NCI-H82 treated with DMSO at 0.1 percent for 48 hours (cell line): Measurements from ENCODE around the gene CFAP74.
"Not testable (repeated sequence)": the region's sequence is repeated elsewhere in the genome, so short reads cannot be mapped to it uniquely, and the experiment has no call there.

ENCODE experiments used
- DNase-seq: peaks from one replicate; lab custom pipeline; 2025; ENCODE audit not compliant: unreplicated experiment; lab: John Stamatoyannopoulos, UW

The CFAP74 gene

GRCh38 chr1:1987142-1987510, 16.5 kb downstream of the CFAP74 start:
- no peak for DNase-seq

DNA sequence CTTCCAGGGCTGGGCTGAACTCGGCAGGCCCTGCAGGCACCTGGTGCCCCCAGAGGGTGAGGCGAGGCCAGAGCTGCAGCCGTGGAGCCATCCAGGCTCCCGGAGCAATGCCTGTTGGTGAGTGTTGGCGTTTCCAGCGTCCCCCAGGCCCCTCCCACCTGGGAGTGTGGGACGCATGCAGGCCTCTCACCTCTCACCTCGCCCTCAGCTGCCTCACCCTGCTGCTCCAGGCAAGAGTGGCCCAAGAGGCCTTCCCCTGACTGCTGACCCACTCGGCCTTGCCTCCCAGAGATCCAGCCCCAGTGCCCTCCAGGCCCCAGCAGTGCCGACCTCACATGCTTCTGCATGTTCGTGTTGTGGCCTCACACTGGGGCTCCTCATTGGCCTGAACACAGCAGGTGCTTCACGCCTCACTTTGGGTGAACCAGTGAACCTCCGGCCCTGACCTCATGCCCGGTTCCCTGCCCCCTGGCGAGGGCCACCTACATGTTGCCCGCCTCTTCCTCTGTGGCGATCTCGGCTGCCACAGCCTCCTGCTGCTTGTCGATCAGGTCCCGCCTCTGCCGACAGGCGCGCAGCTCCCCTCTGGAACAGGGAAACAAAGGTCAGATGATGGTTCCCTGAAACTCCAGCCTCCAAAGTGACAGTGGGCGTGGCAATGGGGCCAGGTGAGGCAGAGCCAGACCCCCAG, 17.0 kb downstream of the CFAP74 start:
- no peak for DNase-seq

- DNase-seq, result no peak
Measured at GRCh38 chr1:1985375-1986050, 18.1 kb downstream of the CFAP74 start.

GRCh38 chr1:1984560-1985070, 19.0 kb downstream of the CFAP74 start:
- DNase-seq, result no peak

GRCh38 chr1:1982379-1983232, 21.0 kb downstream of the CFAP74 start:
- no peak for DNase-seq

- not testable (repeated sequence) for DNase-seq
Measured at GRCh38 chr1:1981631-1982327, 21.8 kb downstream of the CFAP74 start.

GRCh38 chr1:1981142-1981500, 22.5 kb downstream of the CFAP74 start:
- no peak for DNase-seq

GRCh38 chr1:1980467-1981141, 23.0 kb downstream of the CFAP74 start:
- no peak for DNase-seq

DNA sequence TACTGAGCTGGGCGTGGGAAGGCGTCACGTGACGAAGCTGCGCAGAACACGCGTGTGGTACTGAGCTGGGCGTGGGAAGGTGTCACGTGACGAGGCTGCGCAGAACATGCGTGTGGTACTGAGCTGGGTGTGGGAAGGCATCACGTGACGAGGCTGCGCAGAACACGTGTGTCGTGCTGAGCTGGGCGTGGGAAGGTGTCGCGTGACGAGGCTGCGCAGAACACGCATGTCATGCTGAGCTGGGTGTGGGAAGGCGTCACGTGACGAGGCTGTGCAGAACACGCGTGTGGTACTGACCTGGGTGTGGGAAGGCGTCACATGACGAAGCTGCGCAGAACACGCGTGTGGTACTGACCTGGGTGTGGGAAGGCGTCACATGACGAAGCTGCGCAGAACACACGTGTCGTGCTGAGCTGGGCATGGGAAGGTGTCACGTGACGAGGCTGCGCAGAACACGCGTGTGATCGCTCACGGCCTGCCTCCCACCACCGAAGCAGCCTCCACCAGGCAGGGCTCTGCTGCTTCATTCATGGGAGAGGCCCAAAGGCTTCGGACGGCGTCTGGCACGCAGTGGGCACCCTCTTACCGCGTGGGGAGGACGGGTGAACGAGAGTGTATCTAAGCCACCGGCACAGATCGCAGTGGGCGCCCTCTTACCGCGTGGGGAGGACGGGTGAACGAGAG, 24.0 kb downstream of the CFAP74 start:
- no peak for DNase-seq

GRCh38 chr1:1978690-1979481, 24.7 kb downstream of the CFAP74 start:
- not testable (repeated sequence) for DNase-seq

GRCh38 chr1:1978108-1978507, 25.5 kb downstream of the CFAP74 start:
- DNase-seq, result no peak

- no peak for DNase-seq
Measured at GRCh38 chr1:1976031-1976430, 27.6 kb downstream of the CFAP74 start.

DNA sequence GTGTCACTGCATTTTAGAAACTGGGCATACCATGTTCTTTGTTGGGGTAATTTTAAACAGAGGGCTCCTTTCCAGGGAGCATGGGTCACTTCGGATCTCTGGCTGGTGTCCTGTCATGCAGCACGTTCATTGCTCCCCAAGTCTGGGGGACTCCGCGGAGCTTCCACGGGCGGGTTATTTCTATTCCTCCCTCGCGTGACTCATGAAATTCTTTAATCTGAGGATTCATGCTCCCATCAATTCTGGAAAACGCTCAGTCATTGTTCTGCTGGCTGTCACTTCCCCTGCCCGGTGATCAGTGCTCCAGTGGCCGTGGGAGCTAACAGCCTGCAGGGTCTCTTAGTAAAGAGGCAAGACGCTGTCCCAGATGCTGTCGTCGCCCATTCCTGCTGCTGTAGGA, 28.1 kb downstream of the CFAP74 start:
- DNase-seq, result no peak

DNA sequence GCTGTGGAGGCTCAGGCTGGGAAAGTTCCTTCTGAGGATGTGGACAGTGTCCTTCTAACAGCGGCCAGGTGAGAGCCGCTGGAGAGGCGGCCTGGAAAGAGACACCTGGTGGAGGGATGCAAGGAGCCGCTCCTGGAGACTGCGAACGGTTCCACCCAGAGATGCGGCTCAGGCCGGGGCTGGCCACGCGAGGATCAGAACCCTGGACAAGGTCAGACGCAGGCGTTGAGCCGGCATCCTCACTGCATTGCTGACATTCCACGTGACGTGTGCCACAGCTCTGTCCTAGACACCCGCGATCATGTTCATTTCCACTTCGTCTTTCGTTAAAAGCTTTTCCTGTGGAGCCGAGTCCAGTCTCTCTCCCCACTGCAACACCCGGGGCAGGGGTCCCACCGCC, 28.8 kb downstream of the CFAP74 start:
- DNase-seq, result no peak

DNA sequence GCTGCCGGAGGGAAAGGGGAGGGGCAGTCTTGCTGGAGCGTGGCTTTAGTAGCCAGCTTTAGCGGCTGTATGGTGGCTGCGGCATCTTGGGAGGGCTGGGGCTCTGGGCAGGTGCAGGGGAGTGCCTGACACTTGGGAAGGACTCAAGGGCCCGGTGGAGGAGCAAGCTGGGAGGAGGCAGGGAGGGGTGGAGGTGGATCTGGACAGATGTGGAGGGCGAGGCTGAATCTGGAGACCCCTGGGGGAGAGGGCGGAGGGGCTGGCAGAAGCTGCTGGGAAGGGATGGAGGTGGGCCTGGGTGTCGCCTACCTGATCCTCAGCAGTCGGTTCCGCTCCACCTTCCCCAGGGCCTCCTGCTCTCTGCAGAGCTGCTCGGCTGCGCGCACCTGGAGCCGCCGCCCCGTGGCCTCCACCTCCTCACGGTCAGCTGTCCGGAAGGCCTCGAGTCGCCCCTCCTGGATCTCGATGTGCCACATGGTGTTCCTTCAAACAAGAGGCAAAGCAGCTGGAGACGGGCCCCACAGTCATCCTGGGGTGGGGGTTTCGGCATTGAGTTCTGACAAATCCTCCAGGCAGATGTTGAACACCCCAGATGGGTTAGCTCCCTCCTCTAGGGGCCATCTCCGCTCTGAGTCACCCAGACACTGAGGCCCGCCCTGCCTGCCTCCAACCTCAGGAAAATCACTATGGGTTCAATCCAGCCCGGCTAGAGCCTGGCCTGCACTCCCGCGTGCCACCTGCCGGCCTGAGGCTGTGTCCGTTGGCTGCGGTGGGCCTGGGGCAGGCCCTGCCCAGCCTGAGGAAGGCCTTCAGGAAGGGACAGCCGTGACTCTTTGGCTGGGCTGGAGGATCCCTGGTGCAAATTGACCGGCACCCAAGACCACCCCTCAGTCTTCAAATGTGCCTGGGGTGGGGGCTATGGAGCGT, 29.6 kb downstream of the CFAP74 start:
- no peak for DNase-seq

- DNase-seq, result no peak
Measured at GRCh38 chr1:1972976-1973715, 30.4 kb downstream of the CFAP74 start.

DNA sequence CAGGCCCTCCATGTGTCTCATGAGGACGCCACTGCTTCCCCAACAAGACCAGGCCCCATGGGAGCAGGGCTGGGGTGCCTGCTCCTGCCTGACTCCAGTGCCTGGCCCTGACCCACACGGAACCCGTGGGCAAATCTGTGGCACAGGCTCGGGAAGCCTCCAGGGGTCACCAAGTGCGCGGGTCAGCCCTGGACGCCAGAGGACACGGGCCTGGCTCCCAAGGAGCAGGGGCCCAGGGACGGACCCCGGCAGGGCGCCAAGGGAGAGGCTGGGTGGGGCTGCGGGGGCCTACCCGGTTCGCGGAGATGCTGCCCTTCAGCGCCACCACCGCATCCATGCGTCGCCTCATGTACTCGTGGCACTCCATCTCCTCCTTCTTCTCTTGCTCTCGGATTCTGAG, 31.9 kb downstream of the CFAP74 start:
- no peak for DNase-seq

- DNase-seq, result no peak
Measured at GRCh38 chr1:1971017-1971416, 32.6 kb downstream of the CFAP74 start.
